Mammary epithelial cell (primary cell): ENCODE measurements around the gene KIFC1.

Experiments used
- CTCF ChIP-seq, 2 donors: IDR thresholded peaks in 1 of 2; conservative IDR thresholded peaks in 1 of 2; 2 replicates each; pipeline ENCODE4 v1.5.1; 2011 to 2012; ENCODE audit warnings: inconsistent platforms in 2 of 2, low read length in 2 of 2, mild to moderate bottlenecking in 2 of 2, control low read depth in 1 of 2, low read depth in 1 of 2; ENCODE audit not compliant: insufficient read depth in 1 of 2; ENCODE audit errors: extremely low read depth in 1 of 2
- EZH2 ChIP-seq: IDR thresholded peaks from 2 replicates; pipeline ENCODE4 v1.6.1; 2012; ENCODE audit warnings: low read length, inconsistent platforms, borderline replicate concordance

GRCh38 chr6:33440649-33441309, 49.2 kb downstream of the KIFC1 start:
- TF ChIP-seq CTCF (conservative IDR thresholded peaks at IDR 0.05 in 1 of 2, IDR thresholded peaks at IDR 0.05 in 1 of 2; ENCODE audit: extremely low read depth in 1 of 2, insufficient read depth in 1 of 2, low read depth in 1 of 2, low read length in 2 of 2) (no peak), EZH2 (no peak)
